Calu3 (cell line): ENCODE measurements around the gene DUSP11. TPM values are rescaled to one million over a fixed set of nuclear protein-coding genes. Genes with fewer than 3 reads are reported as not detected.
A peak's percentile ranks its signal among the peaks of the same experiment; 100 is the strongest.
"Not testable (repeated sequence)": the region's sequence is repeated elsewhere in the genome, so short reads cannot be mapped to it uniquely, and the experiment has no call there.

ENCODE experiments used
- BruUV-seq: library from RNA; stranded (reverse); fragments of 400-500 nt; replicated peaks from 2 replicates; lab custom pipeline; 2021; lab: Mats Ljungman, UMichigan
- CTCF ChIA-PET: fragments of 300-600 bp; sonication (Branson Sonifier 250); formaldehyde crosslinking; loops from one replicate; lab custom pipeline; 2022; ENCODE audit warnings: antibody characterized with exemption; lab: Charles Lee
- DNase-seq: peaks from one replicate; pipeline ENCODE4 v3.0.0; 2022
- H3K27ac Mint-ChIP-seq: one replicate; pipeline ENCODE4 v1.8.0; 2022; ENCODE audit warnings: mixed read lengths; ENCODE audit not compliant: unreplicated experiment
- H3K27me3 Mint-ChIP-seq: one replicate; pipeline ENCODE4 v1.8.0; 2022; ENCODE audit warnings: mixed read lengths; ENCODE audit not compliant: unreplicated experiment
- H3K36me3 Mint-ChIP-seq: one replicate; pipeline ENCODE4 v1.8.0; 2022; ENCODE audit warnings: mild to moderate bottlenecking, moderate library complexity, mixed read lengths; ENCODE audit not compliant: insufficient read depth, unreplicated experiment
- H3K4me1 Mint-ChIP-seq: one replicate; pipeline ENCODE4 v1.8.0; 2022; ENCODE audit warnings: mild to moderate bottlenecking, low read depth, mixed read lengths; ENCODE audit not compliant: unreplicated experiment
- H3K4me3 Mint-ChIP-seq: one replicate; pipeline ENCODE4 v1.8.0; 2022; ENCODE audit warnings: mild to moderate bottlenecking, low read depth, moderate library complexity, mixed read lengths; ENCODE audit not compliant: unreplicated experiment
- H3K9me3 Mint-ChIP-seq: one replicate; pipeline ENCODE4 v1.8.0; 2022; ENCODE audit warnings: low read depth, mixed read lengths; ENCODE audit not compliant: unreplicated experiment
- CTCF ChIP-seq: fragments of 200-600 bp; IDR thresholded peaks from one replicate; pipeline ENCODE4 v1.8.0; 2022; ENCODE audit warnings: antibody characterized with exemption; ENCODE audit not compliant: unreplicated experiment
- intact Hi-C: fragments of 100-400 bp; cut with micrococcal nuclease; formaldehyde crosslinking; loops from one replicate; pipeline ENCODE4 v1.10.0; 2022; ENCODE audit not compliant: unreplicated experiment
- total RNA-seq: library from RNA; stranded (reverse); gene quantifications from 2 replicates; pipeline ENCODE4 v1.2.3, GENCODE V29; 2022

DUSP11 gene
- total RNA-seq, 1 experiment from 2014 or later: 19.1 TPM

- H3K27me3 Mint-ChIP-seq: peaks cover 20% of the 10 kb centered on the region
Measured at GRCh38 chr2:73821227-73821626, 41.3 kb upstream of the DUSP11 start.

GRCh38 chr2:73818296-73818695 lies 38.4 kb upstream of the DUSP11 start:
- H3K27me3 Mint-ChIP-seq: peaks cover 45% of the 10 kb centered on the region

More at GRCh38 chr2:73821227-73821626, 41.3 kb upstream of the DUSP11 start:
- intact Hi-C loops: no loop called here
- H3K4me3 Mint-ChIP-seq: no peak overlapping the region
- CTCF ChIA-PET: no interaction called here
- no peaks in the 10 kb centered on the region for H3K36me3 Mint-ChIP-seq
- no peak for TF ChIP-seq CTCF
- no TSS peak for BruUV-seq
- no peaks in the 10 kb centered on the region for H3K9me3 Mint-ChIP-seq
- H3K27ac Mint-ChIP-seq: no peak overlapping the region
- peaks cover 6% of the 10 kb centered on the region for H3K4me1 Mint-ChIP-seq
- DNase-seq: no peak

GRCh38 chr2:73812635-73813034 lies 32.7 kb upstream of the DUSP11 start:
- BruUV-seq: no TSS peak

More at GRCh38 chr2:73818296-73818695, 38.4 kb upstream of the DUSP11 start:
- no peaks in the 10 kb centered on the region for H3K36me3 Mint-ChIP-seq
- peaks cover 4% of the 10 kb centered on the region for H3K4me1 Mint-ChIP-seq
- intact Hi-C loops: no loop called here
- H3K27ac Mint-ChIP-seq: no peak overlapping the region
- DNase-seq: no peak
- H3K4me3 Mint-ChIP-seq: no peak overlapping the region
- CTCF ChIA-PET: no interaction called here
- BruUV-seq: no TSS peak
- no peaks in the 10 kb centered on the region for H3K9me3 Mint-ChIP-seq
- no peak for TF ChIP-seq CTCF

GRCh38 chr2:73811878-73812277 lies 32.0 kb upstream of the DUSP11 start:
- no peak for DNase-seq
- Mint-ChIP-seq H3K4me3 (no peak overlapping the region), H3K36me3 (no peaks in the 10 kb centered on the region), H3K27me3 (peaks cover 27% of the 10 kb centered on the region), H3K9me3 (no peaks in the 10 kb centered on the region), H3K4me1 (no peaks in the 10 kb centered on the region), H3K27ac (no peak overlapping the region)
- intact Hi-C loops: no loop called here
- CTCF ChIA-PET: interaction anchor here (0.6 kb wide), 1 partner anchor 279 kb away, joined by 3 read pairs; no protein-coding TSS in a partner anchor
- TF ChIP-seq CTCF: no peak
- BruUV-seq: no TSS peak

More at GRCh38 chr2:73812635-73813034, 32.7 kb upstream of the DUSP11 start:
- H3K27ac Mint-ChIP-seq: no peak overlapping the region
- TF ChIP-seq CTCF: no peak
- CTCF ChIA-PET: no interaction called here
- no peak overlapping the region for H3K4me3 Mint-ChIP-seq
- peaks cover 27% of the 10 kb centered on the region for H3K27me3 Mint-ChIP-seq
- no peaks in the 10 kb centered on the region for H3K4me1 Mint-ChIP-seq
- H3K9me3 Mint-ChIP-seq: no peaks in the 10 kb centered on the region
- intact Hi-C loops: no loop called here
- no peaks in the 10 kb centered on the region for H3K36me3 Mint-ChIP-seq
- no peak for DNase-seq

- H3K4me1 Mint-ChIP-seq, H3K27me3 Mint-ChIP-seq, DNase-seq, BruUV-seq, H3K4me3 Mint-ChIP-seq, CTCF ChIA-PET, intact Hi-C loops, H3K9me3 Mint-ChIP-seq: not testable (repeated sequence)
- peaks cover 12% of the 10 kb centered on the region for H3K36me3 Mint-ChIP-seq
- peak within 1 kb of the TSS; percentile 57 for H3K27ac Mint-ChIP-seq
Measured at GRCh38 chr2:73783883-73784282, 4.0 kb upstream of the DUSP11 start, which contains the start of gene C2orf78. TSS of gene C2orf78 (plus strand) at chr2:73784183. CDS start at chr2:73784310, 127 bp downstream.

GRCh38 chr2:73783402-73783801 lies 3.5 kb upstream of the DUSP11 start:
- Mint-ChIP-seq H3K27ac (peak overlapping the region; percentile 57), H3K4me1 (peaks cover 14% of the 10 kb centered on the region), H3K36me3 (peaks cover 17% of the 10 kb centered on the region)
- H3K27me3 Mint-ChIP-seq, CTCF ChIA-PET, H3K4me3 Mint-ChIP-seq, H3K9me3 Mint-ChIP-seq, BruUV-seq, intact Hi-C loops: not testable (repeated sequence)
- DNase-seq: peak; percentile 48
